Mammary epithelial cell (primary cell): Measurements from ENCODE around the gene C1QTNF1.

Experiments used
- EZH2 ChIP-seq: IDR thresholded peaks from 2 replicates; pipeline ENCODE4 v1.6.1; 2012; ENCODE audit warnings: low read length, inconsistent platforms, borderline replicate concordance
- TF ChIP-seq, protein P1 (sequence below), 2 donors: IDR thresholded peaks in 1 of 2; conservative IDR thresholded peaks in 1 of 2; 2 replicates each; pipeline ENCODE4 v1.5.1; 2011 to 2012; ENCODE audit warnings: inconsistent platforms in 2 of 2, low read length in 2 of 2, mild to moderate bottlenecking in 2 of 2, control low read depth in 1 of 2, low read depth in 1 of 2; ENCODE audit not compliant: insufficient read depth in 1 of 2; ENCODE audit errors: extremely low read depth in 1 of 2

- TF ChIP-seq, protein P1, sequence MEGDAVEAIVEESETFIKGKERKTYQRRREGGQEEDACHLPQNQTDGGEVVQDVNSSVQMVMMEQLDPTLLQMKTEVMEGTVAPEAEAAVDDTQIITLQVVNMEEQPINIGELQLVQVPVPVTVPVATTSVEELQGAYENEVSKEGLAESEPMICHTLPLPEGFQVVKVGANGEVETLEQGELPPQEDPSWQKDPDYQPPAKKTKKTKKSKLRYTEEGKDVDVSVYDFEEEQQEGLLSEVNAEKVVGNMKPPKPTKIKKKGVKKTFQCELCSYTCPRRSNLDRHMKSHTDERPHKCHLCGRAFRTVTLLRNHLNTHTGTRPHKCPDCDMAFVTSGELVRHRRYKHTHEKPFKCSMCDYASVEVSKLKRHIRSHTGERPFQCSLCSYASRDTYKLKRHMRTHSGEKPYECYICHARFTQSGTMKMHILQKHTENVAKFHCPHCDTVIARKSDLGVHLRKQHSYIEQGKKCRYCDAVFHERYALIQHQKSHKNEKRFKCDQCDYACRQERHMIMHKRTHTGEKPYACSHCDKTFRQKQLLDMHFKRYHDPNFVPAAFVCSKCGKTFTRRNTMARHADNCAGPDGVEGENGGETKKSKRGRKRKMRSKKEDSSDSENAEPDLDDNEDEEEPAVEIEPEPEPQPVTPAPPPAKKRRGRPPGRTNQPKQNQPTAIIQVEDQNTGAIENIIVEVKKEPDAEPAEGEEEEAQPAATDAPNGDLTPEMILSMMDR (conservative IDR thresholded peaks at IDR 0.05 in 1 of 2, IDR thresholded peaks at IDR 0.05 in 1 of 2; ENCODE audit: extremely low read depth in 1 of 2, insufficient read depth in 1 of 2, low read depth in 1 of 2, low read length in 2 of 2), result no peak
- no peak for TF ChIP-seq EZH2
These were observed 17.1 kb downstream of the C1QTNF1 start for GRCh38 chr17:79041041-79041570.
